AG10803 (cell line): ENCODE measurements around the gene WWOX.
A peak's percentile ranks its signal among the peaks of the same experiment; 100 is the strongest.

ENCODE experiments used
- DNase-seq: peaks from one replicate; pipeline ENCODE4 v3.0.0; 2010; ENCODE audit warnings: low read depth
- H3K4me3 ChIP-seq: 2 replicates; pipeline ENCODE4 v1.5.1; 2011; ENCODE audit warnings: mild to moderate bottlenecking, low read length, control low read depth
- CTCF ChIP-seq: conservative IDR thresholded peaks from 2 replicates; pipeline ENCODE4 v1.5.1; 2011; ENCODE audit warnings: mild to moderate bottlenecking, low read length, control low read depth, inconsistent platforms

WWOX gene

DNA sequence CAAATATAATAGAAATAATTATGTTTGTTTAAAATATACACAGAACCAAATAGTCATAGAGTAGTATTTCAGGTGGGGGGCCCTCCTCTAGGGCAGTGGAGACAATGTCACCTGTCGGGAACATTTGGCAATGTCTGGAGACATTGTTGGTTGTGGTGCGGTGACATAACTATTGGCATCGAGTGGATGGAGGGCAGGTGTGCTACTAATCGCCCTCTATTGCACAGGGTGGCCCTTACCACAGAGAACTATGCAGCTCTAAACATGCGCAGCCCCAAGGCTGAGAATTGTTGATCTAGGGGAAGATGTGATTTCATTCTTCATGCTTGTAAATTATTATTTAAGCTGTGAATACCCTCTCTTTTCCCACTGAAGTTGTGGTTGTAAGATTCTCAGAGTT is 594.0 kb downstream of the WWOX start:
- no peak for TF ChIP-seq CTCF
- no peak for DNase-seq
- no peak overlapping the region for H3K4me3 ChIP-seq

GRCh38 chr16:78694414-78694813 is 595.0 kb downstream of the WWOX start:
- H3K4me3 ChIP-seq: no peak overlapping the region
- TF ChIP-seq CTCF: no peak
- no peak for DNase-seq

DNA sequence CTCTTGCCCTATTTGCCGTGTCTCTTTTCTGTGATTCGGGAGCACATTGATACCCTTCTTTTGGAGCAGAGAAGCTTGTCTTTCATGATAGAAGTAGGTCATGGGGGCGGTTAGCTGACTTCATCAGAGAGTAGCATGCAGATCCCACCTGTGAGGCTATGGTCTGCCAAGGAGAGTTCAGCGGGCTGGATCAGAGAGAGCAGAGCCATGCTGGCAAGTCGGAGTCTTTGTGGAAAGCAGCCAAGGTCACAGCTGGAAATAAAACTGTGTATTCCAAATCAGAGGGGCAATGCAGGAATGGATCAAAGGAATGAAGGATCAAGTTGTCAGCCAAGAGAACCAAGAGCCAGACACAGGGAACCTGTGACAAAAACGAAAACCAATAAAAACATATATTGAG is 595.9 kb downstream of the WWOX start:
- TF ChIP-seq CTCF: no peak
- no peak for DNase-seq
- no peak overlapping the region for H3K4me3 ChIP-seq

GRCh38 chr16:78696797-78697196 is 597.3 kb downstream of the WWOX start:
- no peak for DNase-seq
- H3K4me3 ChIP-seq: no peak overlapping the region
- no peak for TF ChIP-seq CTCF

DNA sequence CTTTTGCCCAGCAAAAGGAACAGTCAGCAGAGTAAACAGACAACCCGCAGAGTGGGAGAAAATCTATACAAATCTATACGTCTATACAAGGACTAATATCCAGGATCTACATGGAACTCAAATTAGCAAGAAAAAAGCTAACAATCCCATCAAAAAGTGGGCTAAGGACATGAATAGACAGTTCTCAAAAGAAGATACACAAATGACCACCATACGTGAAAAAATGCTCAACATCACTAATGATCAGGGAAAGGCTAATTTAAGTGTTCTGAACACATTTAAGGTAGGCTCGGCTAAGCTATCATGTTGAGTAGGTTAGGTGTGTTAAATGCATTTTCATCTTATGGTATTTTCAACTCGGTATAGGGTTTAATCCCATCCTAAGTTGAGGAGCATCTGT is 598.0 kb downstream of the WWOX start:
- DNase-seq: no peak
- no peak overlapping the region for H3K4me3 ChIP-seq
- TF ChIP-seq CTCF: no peak

DNA sequence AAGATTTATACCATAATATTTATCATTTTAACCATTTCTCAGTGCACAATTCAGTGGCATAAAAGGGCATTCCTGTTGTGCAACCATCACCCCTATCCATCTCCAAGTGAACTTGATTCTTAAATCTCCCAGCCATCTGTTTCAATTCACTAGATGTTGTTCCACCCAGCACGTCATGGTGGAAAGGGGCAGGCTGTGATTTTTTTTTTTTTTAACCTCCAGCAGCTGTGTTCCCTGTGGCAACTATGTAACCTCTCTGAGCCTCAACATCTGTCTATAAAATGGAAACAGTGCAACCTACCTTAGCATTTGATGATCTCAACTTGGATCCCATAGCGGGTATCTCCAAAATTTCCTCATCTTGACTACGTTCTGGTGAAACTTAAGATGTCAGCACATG is 604.5 kb downstream of the WWOX start:
- no peak for TF ChIP-seq CTCF
- no peak overlapping the region for H3K4me3 ChIP-seq
- peak; percentile 38 for DNase-seq

- no peak for TF ChIP-seq CTCF
- no peak overlapping the region for H3K4me3 ChIP-seq
- DNase-seq: peak; percentile 59
Observed at GRCh38 chr16:78704416-78704815, 605.0 kb downstream of the WWOX start.
